ENCODE measurements around the gene NR1D2.

NR1D2 gene

GRCh38 chr3:23913873-23914743 lies 31.0 kb upstream of the NR1D2 start:
- peaks cover 50% of the 10 kb centered on the region for H3K79me2 ChIP-seq (ENCODE audit: control insufficient read depth, low read length)
- no peaks in the 10 kb centered on the region for H3K9me3 ChIP-seq (ENCODE audit: control insufficient read depth, insufficient read depth, low read length)
- H3K27ac ChIP-seq (ENCODE audit: low read depth, low read length): no peak overlapping the region
- H3K36me3 ChIP-seq (ENCODE audit: control insufficient read depth, low read length): peaks cover 27% of the 10 kb centered on the region
- no peak overlapping the region for H3K4me3 ChIP-seq (ENCODE audit: low read length)
- H3K9me2 ChIP-seq (replicated peaks; ENCODE audit: control insufficient read depth, low read length): no peaks in the 10 kb centered on the region
- peak overlapping the region; percentile 69 for H3K4me2 ChIP-seq (ENCODE audit: low read length)
- H3K27me3 ChIP-seq (ENCODE audit: control insufficient read depth, low read length): no peaks in the 10 kb centered on the region
- TF ChIP-seq EZH2phosphoT487 (IDR thresholded peaks at IDR 0.05; ENCODE audit: borderline replicate concordance, low read length): no peak
- H3K4me1 ChIP-seq (ENCODE audit: control insufficient read depth, low read length): peaks cover 36% of the 10 kb centered on the region
- peaks cover 14% of the 10 kb centered on the region for H4K20me1 ChIP-seq (ENCODE audit: control insufficient read depth, insufficient read depth, low read depth, low read length)
- H3F3A ChIP-seq (ENCODE audit: control insufficient read depth, insufficient read depth): peaks cover 14% of the 10 kb centered on the region

GRCh38 chr3:23915537-23916108 lies 29.5 kb upstream of the NR1D2 start:
- H3K27ac ChIP-seq (ENCODE audit: low read depth, low read length): no peak overlapping the region
- peaks cover 26% of the 10 kb centered on the region for H3F3A ChIP-seq (ENCODE audit: control insufficient read depth, insufficient read depth)
- no peak for TF ChIP-seq CTCF (IDR thresholded peaks at IDR 0.05; ENCODE audit: low read depth, low read length, poor library complexity, severe bottlenecking)
- TF ChIP-seq EZH2phosphoT487 (IDR thresholded peaks at IDR 0.05; ENCODE audit: borderline replicate concordance, low read length): no peak

GRCh38 chr3:23916152-23916885 lies 28.8 kb upstream of the NR1D2 start:
- no peak overlapping the region for H3K27ac ChIP-seq (ENCODE audit: low read depth, low read length)
- peaks cover 41% of the 10 kb centered on the region for H3K4me1 ChIP-seq (ENCODE audit: control insufficient read depth, low read length)
- H3K4me2 ChIP-seq (ENCODE audit: low read length): peak overlapping the region; percentile 69
- no peaks in the 10 kb centered on the region for H3K27me3 ChIP-seq (ENCODE audit: control insufficient read depth, low read length)
- H3K79me2 ChIP-seq (ENCODE audit: control insufficient read depth, low read length): peaks cover 50% of the 10 kb centered on the region
- TF ChIP-seq EZH2phosphoT487 (IDR thresholded peaks at IDR 0.05; ENCODE audit: borderline replicate concordance, low read length) (no peak), CTCF (IDR thresholded peaks at IDR 0.05; ENCODE audit: low read depth, low read length, poor library complexity, severe bottlenecking) (peak; percentile 4)
- H3K36me3 ChIP-seq (ENCODE audit: control insufficient read depth, low read length): peaks cover 43% of the 10 kb centered on the region
- peaks cover 14% of the 10 kb centered on the region for H4K20me1 ChIP-seq (ENCODE audit: control insufficient read depth, insufficient read depth, low read depth, low read length)
- H3K9me2 ChIP-seq (replicated peaks; ENCODE audit: control insufficient read depth, low read length): no peaks in the 10 kb centered on the region
- peak overlapping the region; percentile 84 for H3K4me3 ChIP-seq (ENCODE audit: low read length)
- H3K9me3 ChIP-seq (ENCODE audit: control insufficient read depth, insufficient read depth, low read length): no peaks in the 10 kb centered on the region
- peaks cover 33% of the 10 kb centered on the region for H3F3A ChIP-seq (ENCODE audit: control insufficient read depth, insufficient read depth)

More at GRCh38 chr3:23915537-23916108, 29.5 kb upstream of the NR1D2 start:
- Histone ChIP-seq H3K27me3 (ENCODE audit: control insufficient read depth, low read length) (no peaks in the 10 kb centered on the region), H3K4me3 (ENCODE audit: low read length) (peak overlapping the region; percentile 84), H3K4me1 (ENCODE audit: control insufficient read depth, low read length) (peaks cover 41% of the 10 kb centered on the region), H3K36me3 (ENCODE audit: control insufficient read depth, low read length) (peaks cover 39% of the 10 kb centered on the region), H3K9me3 (ENCODE audit: control insufficient read depth, insufficient read depth, low read length) (no peaks in the 10 kb centered on the region), H3K4me2 (ENCODE audit: low read length) (peak overlapping the region; percentile 69), H4K20me1 (ENCODE audit: control insufficient read depth, insufficient read depth, low read depth, low read length) (peaks cover 14% of the 10 kb centered on the region), H3K79me2 (ENCODE audit: control insufficient read depth, low read length) (peaks cover 50% of the 10 kb centered on the region), H3K9me2 (replicated peaks; ENCODE audit: control insufficient read depth, low read length) (no peaks in the 10 kb centered on the region)

Data from DOHH2 (cell line).